ENCODE measurements around the gene CALCOCO1. TPM values are rescaled to one million over a fixed set of nuclear protein-coding genes. Genes with fewer than 3 reads are reported as not detected.

CALCOCO1 gene
- total and polyA plus RNA-seq, 2 of the 13 experiments (the other 11 are each of a cell fraction or from before 2014, with no cell fraction given) = 7.7 to 47.7 TPM

- Histone ChIP-seq H3K9ac (ENCODE audit: insufficient read depth, low read depth, low read length) (no peak overlapping the region), H2AFZ (ENCODE audit: low read length) (no peak overlapping the region), H3K4me1 (ENCODE audit: insufficient read depth, low read length) (peaks cover 8% of the 10 kb centered on the region; the same call in 1 of the 2 replicates), H3K4me3 (replicated peaks in 1 of 3; ENCODE audit: insufficient read depth in 1 of 3, low read depth in 2 of 3, low read length in 3 of 3) (no peak overlapping the region), H4K20me1 (ENCODE audit: insufficient read depth, low read length) (no peaks in the 10 kb centered on the region), H3K79me2 (ENCODE audit: insufficient read depth, low read length) (no peaks in the 10 kb centered on the region), H3K4me2 (ENCODE audit: low read depth, low read length) (no peak overlapping the region), H3K27me3 (ENCODE audit: control insufficient read depth in 1 of 2, insufficient read depth in 2 of 2, low read length in 2 of 2) (peaks cover 3 to 75% of the 10 kb centered on the region in 2 experiments; a peak in 4 of 5 replicates), H3K27ac (ENCODE audit: extremely low read length, insufficient read depth, low read length) (no peak overlapping the region), H3K36me3 (replicated peaks in 1 of 2; ENCODE audit: control insufficient read depth in 1 of 2, insufficient read depth in 2 of 2, low read length in 2 of 2) (no peaks in the 10 kb centered on the region), H3K9me3 (ENCODE audit: low read length) (no peaks in the 10 kb centered on the region)
- ATAC-seq (no peak), DNase-seq (ENCODE audit: low spot score) (no peak), FAIRE-seq (no peak)
- POLR2A ChIA-PET = no interaction called here
- TF ChIP-seq ZNF792 (CRISPR knock-in tag; IDR thresholded peaks at IDR 0.05) = no peak
- no peak for TF ChIP-seq SATB2 (CRISPR knock-in tag; IDR thresholded peaks at IDR 0.05)
- TF ChIP-seq SAP130 (CRISPR knock-in tag; IDR thresholded peaks at IDR 0.05; ENCODE audit: low read depth) = no peak
- no peak for TF ChIP-seq ZNF564 (CRISPR knock-in tag; IDR thresholded peaks at IDR 0.05)
- no peak for TF ChIP-seq TEAD3 (CRISPR knock-in tag; optimal IDR thresholded peaks at IDR 0.05; ENCODE audit: borderline replicate concordance)
- no peak for TF ChIP-seq KDM5A (IDR thresholded peaks at IDR 0.05; ENCODE audit: borderline replicate concordance, low read length)
- TF ChIP-seq ZNF609 (CRISPR knock-in tag; IDR thresholded peaks at IDR 0.05; ENCODE audit: borderline replicate concordance) = no peak
- CTCF ChIA-PET (ENCODE audit: low intra/inter-chr PET ratio, low total read pairs) = no interaction called here
- BruUV-seq (replicated peaks) = no TSS peak
- in situ Hi-C loops (cut with HindIII; ENCODE audit: extremely low pct_ligation_motif_present, low pct_unique_long_range_greater_than_20kb) (no loop called here), intact Hi-C loops (cut with micrococcal nuclease; ENCODE audit: unreplicated experiment) (no loop called here)
These were observed 34.1 kb upstream of the CALCOCO1 start for GRCh38 chr12:53761306-53761705.

All from HepG2 (cell line).